GM19452 (cell line): ENCODE measurements around the gene RANBP9.
A peak's percentile ranks its signal among the peaks of the same experiment; 100 is the strongest.

Experiments
- ATAC-seq: cut with Tn5 transposase; IDR thresholded peaks from one replicate; pipeline ENCODE4 v1.9.1; 2021; ENCODE audit not compliant: unreplicated experiment

RANBP9 gene

GRCh38 chr6:13604546-13605416 is 106.9 kb downstream of the RANBP9 start:
- no peak for ATAC-seq

- ATAC-seq, result no peak
Measured at GRCh38 chr6:13604135-13604534, 107.5 kb downstream of the RANBP9 start.

- no peak for ATAC-seq
Measured at GRCh38 chr6:13600036-13600435, 111.6 kb downstream of the RANBP9 start.

GRCh38 chr6:13597073-13597472 is 114.6 kb downstream of the RANBP9 start:
- no peak for ATAC-seq

- no peak for ATAC-seq
Measured at GRCh38 chr6:13593720-13594119, 117.9 kb downstream of the RANBP9 start.

- no peak for ATAC-seq
Measured at GRCh38 chr6:13593103-13593502, 118.5 kb downstream of the RANBP9 start.

- no peak for ATAC-seq
Measured at GRCh38 chr6:13591205-13591921, 120.3 kb downstream of the RANBP9 start.

- ATAC-seq, result no peak
Measured at GRCh38 chr6:13590574-13591153, 121.0 kb downstream of the RANBP9 start.

- no peak for ATAC-seq
Measured at GRCh38 chr6:13589801-13590200, 121.8 kb downstream of the RANBP9 start.

GRCh38 chr6:13586603-13587542 is 124.8 kb downstream of the RANBP9 start:
- no peak for ATAC-seq

- ATAC-seq, result no peak
Measured at GRCh38 chr6:13581700-13582229, 129.9 kb downstream of the RANBP9 start.

- no peak for ATAC-seq
Measured at GRCh38 chr6:13579911-13580310, 131.7 kb downstream of the RANBP9 start.

GRCh38 chr6:13577926-13578325 is 133.7 kb downstream of the RANBP9 start:
- ATAC-seq, result no peak

GRCh38 chr6:13576017-13576416 is 135.6 kb downstream of the RANBP9 start:
- no peak for ATAC-seq

- ATAC-seq, result no peak
Measured at GRCh38 chr6:13575377-13575775, 136.3 kb downstream of the RANBP9 start.

- ATAC-seq, result peak; percentile 68
Measured at GRCh38 chr6:13574571-13575376, 136.9 kb downstream of the RANBP9 start, which contains the start of gene SIRT5. TSS of gene SIRT5 (plus strand) at chr6:13574601. CDS start at chr6:13584111, 9,510 bp downstream.

GRCh38 chr6:13574149-13574570 is 137.5 kb downstream of the RANBP9 start:
- peak; percentile 82 for ATAC-seq

- ATAC-seq, result no peak
Measured at GRCh38 chr6:13573669-13574110, 137.9 kb downstream of the RANBP9 start.

GRCh38 chr6:13572951-13573654 is 138.5 kb downstream of the RANBP9 start:
- no peak for ATAC-seq
